WI38 (cell line): ENCODE measurements around the gene LYRM4.

Experiments used
- H3K4me3 ChIP-seq: 2 replicates; pipeline ENCODE4 v1.5.1; 2011; ENCODE audit warnings: low read depth, mild to moderate bottlenecking, control low read depth, low read length
- CTCF ChIP-seq: IDR thresholded peaks from 2 replicates; pipeline ENCODE4 v1.5.1; 2012; ENCODE audit warnings: low read depth, mild to moderate bottlenecking, control low read depth, low read length

LYRM4 gene

DNA sequence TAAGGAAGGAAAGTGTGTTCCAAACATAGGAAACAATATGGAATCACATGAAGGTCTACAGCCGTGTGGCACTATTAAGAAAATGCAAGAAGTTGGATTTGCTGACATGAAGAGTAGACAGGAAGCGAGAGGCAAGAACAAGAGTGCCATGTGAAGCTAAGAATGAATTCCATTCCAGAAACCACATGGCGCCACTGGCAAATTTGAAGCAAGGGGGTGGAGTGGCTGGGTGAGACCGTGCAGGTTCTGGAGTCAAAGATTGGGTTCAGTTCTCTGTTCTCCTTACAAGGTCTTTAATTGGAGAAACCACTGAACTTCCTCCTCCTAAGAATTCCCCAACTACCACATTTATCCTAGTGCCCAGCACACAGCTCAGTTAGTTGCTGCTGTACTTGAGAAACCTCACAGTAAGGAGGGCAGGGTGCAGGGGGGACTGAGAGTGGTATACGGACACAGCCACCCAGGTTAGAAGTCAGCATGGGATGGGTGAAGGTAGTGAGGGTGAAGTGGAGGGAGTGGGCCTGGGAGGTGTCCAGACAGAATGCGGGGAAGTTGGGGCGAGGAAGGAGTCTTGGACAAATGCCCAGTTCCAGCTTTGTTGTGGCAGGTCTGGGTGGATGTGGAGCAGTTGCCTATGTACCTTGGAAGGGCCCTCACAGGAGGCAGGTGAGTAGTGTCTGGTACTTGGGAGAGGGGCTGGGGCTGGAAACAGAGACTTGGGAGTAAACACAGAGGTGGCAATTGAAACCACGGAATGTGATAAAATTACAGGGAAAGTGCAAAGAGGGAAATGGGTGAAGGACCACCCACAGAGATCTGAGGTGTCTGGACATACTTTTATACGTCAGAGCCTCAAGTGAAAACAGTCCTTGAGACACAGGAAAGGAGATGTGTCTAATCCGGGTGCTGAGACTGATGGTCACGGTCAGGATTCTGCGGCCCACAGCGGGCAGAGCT, 14.3 kb downstream of the LYRM4 start:
- no peak overlapping the region for H3K4me3 ChIP-seq
- no peak for TF ChIP-seq CTCF

DNA sequence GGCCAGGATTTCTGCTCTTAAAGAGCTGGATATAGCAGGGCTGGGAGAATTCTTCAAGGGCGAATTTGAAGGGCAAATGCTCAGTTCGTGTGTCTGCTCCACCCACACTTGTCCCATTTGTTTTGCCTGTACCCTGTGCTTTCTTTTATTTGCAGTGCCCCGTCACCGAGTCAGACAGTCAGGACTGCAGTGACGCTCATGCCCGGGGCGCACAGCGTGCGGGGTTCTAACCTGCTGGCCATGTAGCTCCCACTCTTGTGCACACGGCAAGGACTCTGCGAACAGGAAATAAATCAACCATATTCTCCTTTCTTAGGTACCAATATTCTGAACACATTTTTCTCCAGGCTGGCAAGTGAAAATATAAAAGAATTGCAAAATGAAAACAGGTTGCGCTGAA, 17.7 kb downstream of the LYRM4 start:
- no peak for TF ChIP-seq CTCF

GRCh38 chr6:5241252-5241651, 19.5 kb downstream of the LYRM4 start:
- no peak overlapping the region for H3K4me3 ChIP-seq
- no peak for TF ChIP-seq CTCF

More for the DNA sequence above, 17.7 kb downstream of the LYRM4 start:
- H3K4me3 ChIP-seq: no peak overlapping the region

DNA sequence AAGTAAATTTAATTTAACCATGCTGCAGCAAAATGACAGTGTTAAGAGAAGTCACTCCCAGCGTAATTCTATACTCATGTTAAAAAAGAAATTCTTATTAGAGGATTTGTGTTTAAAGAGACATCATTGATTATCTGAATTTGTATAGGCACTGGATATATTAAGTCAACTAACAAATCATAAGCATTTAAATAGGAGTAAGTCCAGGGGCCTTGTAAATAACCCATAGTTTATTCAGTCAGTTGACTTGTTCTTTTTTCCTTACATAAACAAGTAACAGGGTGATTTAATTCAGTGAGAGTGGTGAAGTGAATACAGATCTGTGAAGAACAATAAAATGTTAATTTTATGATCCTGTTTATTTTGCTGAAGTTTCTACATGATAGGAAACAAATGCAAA, 22.4 kb downstream of the LYRM4 start:
- H3K4me3 ChIP-seq: no peak overlapping the region
- no peak for TF ChIP-seq CTCF

GRCh38 chr6:5237805-5238204, 22.9 kb downstream of the LYRM4 start:
- no peak for TF ChIP-seq CTCF
- no peak overlapping the region for H3K4me3 ChIP-seq

DNA sequence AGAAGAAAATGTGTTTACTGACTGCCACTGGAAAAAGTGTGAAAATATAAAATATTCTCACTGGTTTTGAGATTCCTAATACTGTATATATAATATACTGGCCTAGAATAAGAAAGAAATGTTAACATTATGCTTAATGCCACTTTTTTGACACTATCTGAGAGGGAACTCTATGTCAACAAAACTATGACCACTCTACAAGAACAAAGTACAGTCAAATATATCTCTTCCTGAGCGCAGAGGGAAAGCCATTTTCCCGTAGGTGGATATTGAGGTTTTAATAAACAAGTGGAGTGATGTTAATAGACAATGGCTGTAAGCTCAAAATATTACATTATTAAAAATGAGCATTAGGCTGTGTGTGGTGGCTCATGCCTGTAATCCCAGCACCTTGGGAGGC, 24.9 kb downstream of the LYRM4 start:
- H3K4me3 ChIP-seq: no peak overlapping the region
- no peak for TF ChIP-seq CTCF

- no peak overlapping the region for H3K4me3 ChIP-seq
- no peak for TF ChIP-seq CTCF
Measured at GRCh38 chr6:5234874-5235273, 25.9 kb downstream of the LYRM4 start.
